ENCODE measurements around the gene CACNA1F.

Gene CACNA1F

GRCh38 chrX:49250066-49250465, 16.9 kb upstream of the CACNA1F start:
- 92% methylated on average over 11 of the region's 13 CpGs for WGBS (ENCODE audit: insufficient coverage)
- H3K27me3 ChIP-seq (replicated peaks in 2 of 5; ENCODE audit: control insufficient read depth in 4 of 5, insufficient read depth in 5 of 5, low read length in 4 of 5) = no peaks in the 10 kb centered on the region
- ChIA-PET CTCF (interaction anchor here (1.4 kb wide), 1 partner anchor 511 kb away, joined by 3 read pairs; no protein-coding TSS in a partner anchor), POLR2A (no interaction called here)
- no peak for DNase-seq
- H3K9me3 ChIP-seq (ENCODE audit: control extremely low read depth in 1 of 5, control insufficient read depth in 4 of 5, insufficient read depth in 2 of 5, low read depth in 1 of 5, low read length in 4 of 5) = no peaks in the 10 kb centered on the region
- H3K4me3 ChIP-seq (ENCODE audit: control insufficient read depth in 1 of 7, extremely low read depth in 1 of 7, insufficient read depth in 4 of 7, low read depth in 2 of 7, low read length in 6 of 7) = no peak overlapping the region
- H3K36me3 ChIP-seq (ENCODE audit: control insufficient read depth in 4 of 4, insufficient read depth in 4 of 4, low read length in 3 of 4) = peaks cover 0 to 38% (median 10%) of the 10 kb centered on the region in 4 experiments
- H3K27ac ChIP-seq (ENCODE audit: insufficient read depth in 1 of 2, low read depth in 1 of 2, low read length in 2 of 2, poor library complexity in 1 of 2, severe bottlenecking in 2 of 2) = no peak overlapping the region
- no peaks in the 10 kb centered on the region for H3K4me1 ChIP-seq (ENCODE audit: control extremely low read depth in 1 of 4, control insufficient read depth in 4 of 4, insufficient read depth in 4 of 4, low read length in 3 of 4)

GRCh38 chrX:49249616-49250015, 16.5 kb upstream of the CACNA1F start:
- no peaks in the 10 kb centered on the region for H3K27me3 ChIP-seq (replicated peaks in 2 of 5; ENCODE audit: control insufficient read depth in 4 of 5, insufficient read depth in 5 of 5, low read length in 4 of 5)
- H3K36me3 ChIP-seq (ENCODE audit: control insufficient read depth in 4 of 4, insufficient read depth in 4 of 4, low read length in 3 of 4) = peaks cover 0 to 41% (median 10%) of the 10 kb centered on the region in 4 experiments
- ChIA-PET POLR2A (interaction anchor here (0.6 kb wide), 1 partner anchor 8 kb away, joined by 3 read pairs; no protein-coding TSS in a partner anchor), CTCF (interaction anchor here (1.4 kb wide), 1 partner anchor 512 kb away, joined by 3 read pairs; no protein-coding TSS in a partner anchor)
- H3K4me1 ChIP-seq (ENCODE audit: control extremely low read depth in 1 of 4, control insufficient read depth in 4 of 4, insufficient read depth in 4 of 4, low read length in 3 of 4) = no peaks in the 10 kb centered on the region
- DNase-seq = no peak
- H3K4me3 ChIP-seq (ENCODE audit: control insufficient read depth in 1 of 7, extremely low read depth in 1 of 7, insufficient read depth in 4 of 7, low read depth in 2 of 7, low read length in 6 of 7) = no peak overlapping the region
- H3K9me3 ChIP-seq (ENCODE audit: control extremely low read depth in 1 of 5, control insufficient read depth in 4 of 5, insufficient read depth in 2 of 5, low read depth in 1 of 5, low read length in 4 of 5) = no peaks in the 10 kb centered on the region
- WGBS (ENCODE audit: insufficient coverage) = 91% methylated on average over 9 of the region's 9 CpGs
- H3K27ac ChIP-seq (ENCODE audit: insufficient read depth in 1 of 2, low read depth in 1 of 2, low read length in 2 of 2, poor library complexity in 1 of 2, severe bottlenecking in 2 of 2) = no peak overlapping the region

- CTCF ChIA-PET = interaction anchor here (1.4 kb wide), 1 partner anchor 512 kb away, joined by 3 read pairs; no protein-coding TSS in a partner anchor
- POLR2A ChIA-PET = interaction anchor here (0.6 kb wide), 1 partner anchor 8 kb away, joined by 3 read pairs; no protein-coding TSS in a partner anchor
These were observed 15.9 kb upstream of the CACNA1F start for GRCh38 chrX:49249071-49249470.

GRCh38 chrX:49247916-49248811, 15.0 kb upstream of the CACNA1F start:
- Histone ChIP-seq H3K27me3 (replicated peaks in 2 of 5; ENCODE audit: control insufficient read depth in 4 of 5, insufficient read depth in 5 of 5, low read length in 4 of 5) (no peaks in the 10 kb centered on the region), H3K36me3 (ENCODE audit: control insufficient read depth in 4 of 4, insufficient read depth in 4 of 4, low read length in 3 of 4) (peaks cover 4 to 52% (median 14%) of the 10 kb centered on the region in 4 experiments), H3K4me3 (ENCODE audit: control insufficient read depth in 1 of 7, extremely low read depth in 1 of 7, insufficient read depth in 4 of 7, low read depth in 2 of 7, low read length in 6 of 7) (no peak overlapping the region), H3K4me1 (ENCODE audit: control extremely low read depth in 1 of 4, control insufficient read depth in 4 of 4, insufficient read depth in 4 of 4, low read length in 3 of 4) (no peaks in the 10 kb centered on the region), H3K27ac (ENCODE audit: insufficient read depth in 1 of 2, low read depth in 1 of 2, low read length in 2 of 2, poor library complexity in 1 of 2, severe bottlenecking in 2 of 2) (no peak overlapping the region), H3K9me3 (ENCODE audit: control extremely low read depth in 1 of 5, control insufficient read depth in 4 of 5, insufficient read depth in 2 of 5, low read depth in 1 of 5, low read length in 4 of 5) (no peaks in the 10 kb centered on the region)
- 91% methylated on average over 21 of the region's 28 CpGs for WGBS (ENCODE audit: insufficient coverage)
- DNase-seq = no peak
- CTCF ChIA-PET = interaction anchor here (1.0 kb wide), 1 partner anchor 20 kb away, joined by 3 read pairs; no protein-coding TSS in a partner anchor
- POLR2A ChIA-PET = no interaction called here

More at GRCh38 chrX:49249071-49249470, 15.9 kb upstream of the CACNA1F start:
- no peaks in the 10 kb centered on the region for H3K27me3 ChIP-seq (replicated peaks in 2 of 5; ENCODE audit: control insufficient read depth in 4 of 5, insufficient read depth in 5 of 5, low read length in 4 of 5)
- no peak overlapping the region for H3K4me3 ChIP-seq (ENCODE audit: control insufficient read depth in 1 of 7, extremely low read depth in 1 of 7, insufficient read depth in 4 of 7, low read depth in 2 of 7, low read length in 6 of 7)
- H3K9me3 ChIP-seq (ENCODE audit: control extremely low read depth in 1 of 5, control insufficient read depth in 4 of 5, insufficient read depth in 2 of 5, low read depth in 1 of 5, low read length in 4 of 5) = no peaks in the 10 kb centered on the region
- H3K4me1 ChIP-seq (ENCODE audit: control extremely low read depth in 1 of 4, control insufficient read depth in 4 of 4, insufficient read depth in 4 of 4, low read length in 3 of 4) = no peaks in the 10 kb centered on the region
- peaks cover 0 to 44% (median 10%) of the 10 kb centered on the region in 4 experiments for H3K36me3 ChIP-seq (ENCODE audit: control insufficient read depth in 4 of 4, insufficient read depth in 4 of 4, low read length in 3 of 4)
- 80% methylated on average over 4 of the region's 6 CpGs for WGBS (ENCODE audit: insufficient coverage)
- H3K27ac ChIP-seq (ENCODE audit: insufficient read depth in 1 of 2, low read depth in 1 of 2, low read length in 2 of 2, poor library complexity in 1 of 2, severe bottlenecking in 2 of 2) = no peak overlapping the region
- no peak for DNase-seq

GRCh38 chrX:49247346-49247745, 14.2 kb upstream of the CACNA1F start:
- CTCF ChIA-PET = interaction anchor here (1.0 kb wide), 1 partner anchor 21 kb away, joined by 3 read pairs; no protein-coding TSS in a partner anchor
- no peak for DNase-seq
- Histone ChIP-seq H3K36me3 (ENCODE audit: control insufficient read depth in 4 of 4, insufficient read depth in 4 of 4, low read length in 3 of 4) (peaks cover 4 to 60% (median 20%) of the 10 kb centered on the region in 4 experiments), H3K27me3 (replicated peaks in 2 of 5; ENCODE audit: control insufficient read depth in 4 of 5, insufficient read depth in 5 of 5, low read length in 4 of 5) (no peaks in the 10 kb centered on the region), H3K27ac (ENCODE audit: insufficient read depth in 1 of 2, low read depth in 1 of 2, low read length in 2 of 2, poor library complexity in 1 of 2, severe bottlenecking in 2 of 2) (no peak overlapping the region), H3K4me3 (ENCODE audit: control insufficient read depth in 1 of 7, extremely low read depth in 1 of 7, insufficient read depth in 4 of 7, low read depth in 2 of 7, low read length in 6 of 7) (no peak overlapping the region), H3K9me3 (ENCODE audit: control extremely low read depth in 1 of 5, control insufficient read depth in 4 of 5, insufficient read depth in 2 of 5, low read depth in 1 of 5, low read length in 4 of 5) (no peaks in the 10 kb centered on the region), H3K4me1 (ENCODE audit: control extremely low read depth in 1 of 4, control insufficient read depth in 4 of 4, insufficient read depth in 4 of 4, low read length in 3 of 4) (no peaks in the 10 kb centered on the region)
- WGBS (ENCODE audit: insufficient coverage) = 83% methylated on average over 7 of the region's 11 CpGs
- POLR2A ChIA-PET = no interaction called here

GRCh38 chrX:49246541-49246940, 13.4 kb upstream of the CACNA1F start:
- Histone ChIP-seq H3K4me1 (ENCODE audit: control extremely low read depth in 1 of 4, control insufficient read depth in 4 of 4, insufficient read depth in 4 of 4, low read length in 3 of 4) (no peaks in the 10 kb centered on the region), H3K27me3 (replicated peaks in 2 of 5; ENCODE audit: control insufficient read depth in 4 of 5, insufficient read depth in 5 of 5, low read length in 4 of 5) (no peaks in the 10 kb centered on the region), H3K27ac (ENCODE audit: insufficient read depth in 1 of 2, low read depth in 1 of 2, low read length in 2 of 2, poor library complexity in 1 of 2, severe bottlenecking in 2 of 2) (no peak overlapping the region), H3K4me3 (ENCODE audit: control insufficient read depth in 1 of 7, extremely low read depth in 1 of 7, insufficient read depth in 4 of 7, low read depth in 2 of 7, low read length in 6 of 7) (no peak overlapping the region), H3K36me3 (ENCODE audit: control insufficient read depth in 4 of 4, insufficient read depth in 4 of 4, low read length in 3 of 4) (peaks cover 4 to 61% (median 21%) of the 10 kb centered on the region in 4 experiments), H3K9me3 (ENCODE audit: control extremely low read depth in 1 of 5, control insufficient read depth in 4 of 5, insufficient read depth in 2 of 5, low read depth in 1 of 5, low read length in 4 of 5) (no peaks in the 10 kb centered on the region)
- POLR2A ChIA-PET = no interaction called here
- WGBS (ENCODE audit: insufficient coverage) = 93% methylated on average over 2 of the region's 10 CpGs
- no peak for DNase-seq
- CTCF ChIA-PET = no interaction called here

GRCh38 chrX:49244207-49244606, 11.1 kb upstream of the CACNA1F start:
- CTCF ChIA-PET = no interaction called here
- no peak overlapping the region for H3K4me3 ChIP-seq (ENCODE audit: control insufficient read depth in 1 of 7, extremely low read depth in 1 of 7, insufficient read depth in 4 of 7, low read depth in 2 of 7, low read length in 6 of 7)
- no peak for DNase-seq
- no CpG with 5 or more reads among the region's 2 CpGs for WGBS (ENCODE audit: insufficient coverage)
- H3K36me3 ChIP-seq (ENCODE audit: control insufficient read depth in 4 of 4, insufficient read depth in 4 of 4, low read length in 3 of 4) = peaks cover 4 to 57% (median 21%) of the 10 kb centered on the region in 4 experiments
- no peak overlapping the region for H3K27ac ChIP-seq (ENCODE audit: insufficient read depth in 1 of 2, low read depth in 1 of 2, low read length in 2 of 2, poor library complexity in 1 of 2, severe bottlenecking in 2 of 2)
- no peaks in the 10 kb centered on the region for H3K27me3 ChIP-seq (replicated peaks in 2 of 5; ENCODE audit: control insufficient read depth in 4 of 5, insufficient read depth in 5 of 5, low read length in 4 of 5)
- no peaks in the 10 kb centered on the region for H3K9me3 ChIP-seq (ENCODE audit: control extremely low read depth in 1 of 5, control insufficient read depth in 4 of 5, insufficient read depth in 2 of 5, low read depth in 1 of 5, low read length in 4 of 5)
- POLR2A ChIA-PET = no interaction called here
- H3K4me1 ChIP-seq (ENCODE audit: control extremely low read depth in 1 of 4, control insufficient read depth in 4 of 4, insufficient read depth in 4 of 4, low read length in 3 of 4) = no peaks in the 10 kb centered on the region

Measured in common myeloid progenitor, CD34-positive (primary cell).